Stimulated activated CD8-positive, alpha-beta memory T cell treated with anti-CD3 and anti-CD28 coated beads, Interleukin-15, amount 100 ng/mL, for 1 hour (primary cell): ENCODE results near the gene RAE1.

Source experiments
- DNase-seq: peaks from one replicate; pipeline ENCODE4 v3.0.0-alpha.2; 2020; ENCODE audit warnings: low read depth

Gene RAE1

GRCh38 chr20:57400231-57400701 lies 49.2 kb downstream of the RAE1 start:
- DNase-seq, result no peak

GRCh38 chr20:57400821-57401564 lies 49.9 kb downstream of the RAE1 start:
- DNase-seq, result no peak

GRCh38 chr20:57401565-57401918 lies 50.5 kb downstream of the RAE1 start:
- no peak for DNase-seq

- no peak for DNase-seq
Measured at GRCh38 chr20:57402206-57403125, 51.4 kb downstream of the RAE1 start.

DNA sequence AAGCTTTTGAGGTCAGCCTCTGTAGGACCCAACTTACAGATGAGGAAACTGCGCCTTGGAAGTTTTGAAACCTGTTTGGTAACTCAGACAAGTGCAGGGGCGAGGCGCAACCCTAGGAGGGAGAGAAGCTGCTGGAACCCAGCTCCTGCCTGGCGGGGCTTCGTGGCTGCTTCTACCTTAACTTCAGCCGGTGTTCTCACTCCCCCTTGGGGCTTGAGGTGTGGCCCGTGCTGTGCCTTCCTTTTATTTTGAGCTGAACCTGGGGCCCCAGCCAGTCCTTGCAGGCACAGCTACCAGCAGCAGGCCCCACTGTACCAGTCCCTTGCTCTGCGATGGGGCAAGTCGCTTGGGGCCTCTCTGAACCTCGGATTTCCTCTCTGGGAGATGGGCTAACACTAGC lies 52.2 kb downstream of the RAE1 start:
- no peak for DNase-seq

DNA sequence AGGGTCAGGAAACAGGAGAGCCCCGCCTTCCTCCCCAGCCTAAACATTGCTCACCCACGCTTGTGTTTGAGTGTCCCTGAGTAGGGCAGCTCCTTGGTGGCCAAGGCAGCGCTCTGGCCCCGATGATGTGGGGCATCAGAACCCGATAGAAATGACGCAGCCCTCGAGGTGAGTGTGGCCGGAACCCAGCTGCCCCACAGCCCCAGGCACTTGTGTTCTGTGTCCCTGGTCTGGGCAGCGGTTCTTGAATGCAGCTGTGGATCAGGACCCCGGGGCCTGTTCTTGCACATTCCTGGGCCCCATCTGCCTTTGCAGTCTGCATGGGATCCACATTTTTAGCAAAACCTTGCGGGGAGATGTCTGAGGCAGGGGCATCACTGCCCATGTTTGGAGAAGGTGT lies 53.0 kb downstream of the RAE1 start:
- no peak for DNase-seq

GRCh38 chr20:57404419-57405072 lies 53.5 kb downstream of the RAE1 start:
- no peak for DNase-seq

DNA sequence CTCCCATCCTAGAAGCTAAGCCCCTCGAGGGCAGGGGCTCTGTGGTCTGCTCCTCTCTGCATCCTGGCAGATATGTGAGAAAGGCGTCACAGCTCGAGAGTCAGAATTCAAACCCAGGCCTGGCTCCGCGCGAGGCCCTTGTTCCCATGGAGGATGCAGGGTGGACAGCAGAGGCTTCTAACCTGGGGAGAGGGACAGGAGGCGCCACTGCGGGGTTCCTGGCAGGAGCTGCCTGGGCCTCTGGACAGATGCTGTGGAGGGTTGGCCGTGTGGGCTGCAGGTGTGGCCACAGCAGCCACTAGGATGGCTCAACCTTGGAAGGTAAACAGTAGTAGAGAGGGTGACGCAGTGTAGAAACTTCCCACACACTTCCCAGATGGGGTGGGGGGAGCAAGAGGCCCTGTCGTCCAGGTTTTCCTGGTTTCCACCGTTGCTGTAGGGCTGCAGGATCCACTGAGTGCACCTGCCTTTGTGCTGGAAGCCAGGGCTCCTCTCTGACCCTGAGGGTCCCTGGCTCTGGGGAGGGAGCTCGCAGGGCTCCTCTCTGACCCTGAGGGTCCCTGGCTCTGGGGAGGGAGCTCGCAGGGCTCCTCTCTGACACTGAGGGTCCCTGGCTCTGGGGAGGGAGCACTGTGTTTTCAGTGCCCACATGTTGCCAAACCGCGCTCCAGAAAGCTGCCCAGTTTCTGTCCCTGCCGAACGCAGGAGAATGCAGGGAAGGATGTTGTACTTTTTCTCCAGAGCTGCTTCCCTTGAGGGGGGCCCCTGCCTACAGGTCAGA lies 54.4 kb downstream of the RAE1 start:
- no peak for DNase-seq

GRCh38 chr20:57407541-57407956 lies 56.5 kb downstream of the RAE1 start:
- no peak for DNase-seq

GRCh38 chr20:57408131-57408530 lies 57.1 kb downstream of the RAE1 start:
- DNase-seq, result no peak

- DNase-seq, result no peak
Measured at GRCh38 chr20:57408536-57409233, 57.6 kb downstream of the RAE1 start.

- DNase-seq, result no peak
Measured at GRCh38 chr20:57409316-57409671, 58.2 kb downstream of the RAE1 start.

- DNase-seq, result no peak
Measured at GRCh38 chr20:57409672-57410397, 58.8 kb downstream of the RAE1 start.

- DNase-seq, result no peak
Measured at GRCh38 chr20:57410398-57410920, 59.4 kb downstream of the RAE1 start.

- no peak for DNase-seq
Measured at GRCh38 chr20:57410924-57411323, 59.9 kb downstream of the RAE1 start.

GRCh38 chr20:57411406-57412283 lies 60.6 kb downstream of the RAE1 start:
- no peak for DNase-seq

DNA sequence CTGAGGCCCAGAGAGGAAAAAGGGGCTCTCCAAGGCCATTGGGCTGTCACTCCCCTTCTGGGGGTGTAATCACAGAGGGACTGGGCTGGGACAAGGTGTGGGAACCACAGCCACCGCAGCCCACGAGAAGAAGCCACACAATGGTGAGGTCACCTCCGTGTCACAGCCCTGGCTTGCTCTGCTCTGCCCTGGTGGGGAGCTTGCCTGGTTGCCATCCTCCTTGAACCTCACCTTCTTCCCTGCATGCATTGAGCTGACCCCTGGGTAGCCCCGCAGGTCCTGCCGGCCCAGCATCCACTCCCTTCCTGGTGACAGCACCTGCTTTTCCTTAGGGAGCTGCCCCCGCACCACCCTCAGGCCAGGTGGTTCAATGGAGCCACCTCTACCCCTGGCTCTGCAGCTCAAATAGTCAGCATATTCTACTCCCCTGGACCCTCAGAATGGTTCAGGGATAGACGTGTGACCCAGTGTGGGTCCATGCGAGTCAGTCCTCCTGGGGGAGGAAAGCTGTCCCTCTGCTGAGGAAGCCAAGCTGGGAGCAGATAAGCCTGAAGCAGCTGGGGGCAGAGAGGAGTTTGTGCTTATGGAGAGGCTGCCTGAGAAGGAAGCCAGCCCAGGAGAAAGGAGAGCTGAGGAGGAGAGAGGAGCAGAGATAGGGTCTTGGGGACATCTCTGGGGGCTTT lies 61.4 kb downstream of the RAE1 start:
- DNase-seq, result no peak

DNA sequence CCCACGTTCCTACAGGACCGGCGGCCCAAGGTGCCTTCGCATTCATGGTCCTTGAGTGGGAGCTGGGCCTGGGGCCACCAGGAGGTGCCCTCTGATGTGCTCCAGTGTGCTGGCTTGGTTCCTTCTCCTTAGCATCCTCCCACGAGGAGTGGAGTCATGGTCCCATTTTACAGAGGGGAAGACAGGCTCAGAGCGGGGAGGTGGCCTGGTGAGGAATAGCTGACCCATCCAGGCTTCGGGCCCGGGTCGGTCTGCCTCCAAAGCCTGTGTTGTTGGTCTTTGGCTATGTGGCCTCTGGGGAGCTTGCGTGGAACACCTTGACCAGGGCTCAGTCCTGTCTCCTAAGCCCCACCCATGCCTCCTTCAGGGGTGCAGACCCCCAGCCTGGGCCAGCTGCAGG lies 62.9 kb downstream of the RAE1 start:
- DNase-seq, result no peak
